H1 (cell line): Measurements from ENCODE around the gene DCP2.

Source experiments
- ATF3 ChIP-seq: IDR thresholded peaks from 2 replicates; pipeline ENCODE4 v1.6.1; 2011; ENCODE audit warnings: low read depth, mild to moderate bottlenecking, low read length; ENCODE audit not compliant: insufficient read depth
- BRCA1 ChIP-seq: IDR thresholded peaks from 2 replicates; pipeline ENCODE4 v1.6.1; 2012; ENCODE audit warnings: low read depth, low read length, improper control_type of control experiment
- CHD2 ChIP-seq: IDR thresholded peaks from 2 replicates; pipeline ENCODE4 v1.6.1; 2012; ENCODE audit warnings: low read length, improper control_type of control experiment
- CTCF ChIP-seq, 3 experiments: IDR thresholded peaks; 1 replicate in 2 of 3; 2 replicates in 1 of 3; pipeline versions ENCODE4 v1.5.1 to v1.6.1; 2011; ENCODE audit warnings: low read length in 3 of 3, mild to moderate bottlenecking in 3 of 3, inconsistent platforms in 2 of 3, low read depth in 1 of 3, moderate library complexity in 1 of 3; ENCODE audit not compliant: insufficient read depth in 1 of 3; ENCODE audit errors: control extremely low read depth in 1 of 3
- EZH2 ChIP-seq: fragments of 200-600 bp; sonication (generic); IDR thresholded peaks from 2 replicates; pipeline ENCODE4 v1.7.1; 2012; ENCODE audit warnings: low read depth, mild to moderate bottlenecking, moderate library complexity, low read length, inconsistent platforms; ENCODE audit not compliant: severe bottlenecking
- HDAC6 ChIP-seq: IDR thresholded peaks from one replicate; pipeline ENCODE4 v1.7.1; 2012; ENCODE audit warnings: low read depth, mild to moderate bottlenecking, inconsistent platforms, low read length, moderate library complexity
- RFX5 ChIP-seq: IDR thresholded peaks from 2 replicates; pipeline ENCODE4 v1.6.1; 2011; ENCODE audit warnings: low read depth, low read length, improper control_type of control experiment, borderline replicate concordance
- SP1 ChIP-seq: IDR thresholded peaks from 2 replicates; pipeline ENCODE4 v1.6.1; 2011; ENCODE audit warnings: low read depth, low read length
- TAF1 ChIP-seq: IDR thresholded peaks from 2 replicates; pipeline ENCODE4 v1.6.1; 2011; ENCODE audit warnings: mild to moderate bottlenecking, low read depth, low read length
- USF2 ChIP-seq: IDR thresholded peaks from 2 replicates; pipeline ENCODE4 v1.6.1; 2011; ENCODE audit warnings: low read length, improper control_type of control experiment

GRCh38 chr5:112967520-112968083 lies 9.0 kb upstream of the DCP2 start:
- TF ChIP-seq CTCF (IDR thresholded peaks at IDR 0.05; ENCODE audit: control extremely low read depth in 1 of 3, insufficient read depth in 1 of 3, low read depth in 1 of 3, low read length in 3 of 3) (no peak), BRCA1 (no peak), RFX5 (no peak), TAF1 (no peak), ATF3 (no peak), SP1 (no peak), EZH2 (no peak), USF2 (no peak), CHD2 (no peak), HDAC6 (no peak)
